Heart left ventricle (tissue), 13 donors: ENCODE results near the gene SHROOM3.

Source experiments
- POLR2A ChIP-seq, 2 donors: fragments of 450-650 bp; IDR thresholded peaks; one replicate each; pipeline ENCODE4 v1.6.1; 2017; ENCODE audit warnings: antibody characterized with exemption in 2 of 2, mild to moderate bottlenecking in 2 of 2, moderate library complexity in 2 of 2
- TF ChIP-seq, protein P1 (sequence below), 12 donors: fragments of 200-600 bp; sonication (generic) in 4 of 12; IDR thresholded peaks; one replicate each; pipeline versions ENCODE4 v1.5.0 to v1.8.0; 2018 to 2022; ENCODE audit warnings: antibody characterized with exemption in 12 of 12, mild to moderate bottlenecking in 5 of 12
- donor health status: ischemic (EF 13 %, LVEDD 7.1; RV severe dilation, severe dysfunction).
- donor health status: DM: no; HTN: yes; CAD: no.
- donor health status: DM: no; HTN: no; CAD: no.
- donor health status: ischemic (EF 25% LVEDD 6.9; RV normal size, moderate dysfunction).
- donor health status: ischemic (EF 25% LVEDD 5.7; RV mildly dilated, moderate dysfunction).
- donor health status: ischemic (EF 35%, LVEDD 5.7; RV mildly dilated, moderate dysfunction).
- donor health status: nonischemic (EF 11% LVEDD 7.7; RV severe dilation, severe dysfunction).
- donor health status: DM: yes; HTN: yes; CAD: no.
- donor health status: PGD.
- donor health status: ischemic (EF 29% LVEDD 5.4; RV normal size, mild dysfunction).
- donor health status: nonischemic (EF 23%, LVEDD 6.1; RV moderate dilation, normal function).

- TF ChIP-seq, protein P1, sequence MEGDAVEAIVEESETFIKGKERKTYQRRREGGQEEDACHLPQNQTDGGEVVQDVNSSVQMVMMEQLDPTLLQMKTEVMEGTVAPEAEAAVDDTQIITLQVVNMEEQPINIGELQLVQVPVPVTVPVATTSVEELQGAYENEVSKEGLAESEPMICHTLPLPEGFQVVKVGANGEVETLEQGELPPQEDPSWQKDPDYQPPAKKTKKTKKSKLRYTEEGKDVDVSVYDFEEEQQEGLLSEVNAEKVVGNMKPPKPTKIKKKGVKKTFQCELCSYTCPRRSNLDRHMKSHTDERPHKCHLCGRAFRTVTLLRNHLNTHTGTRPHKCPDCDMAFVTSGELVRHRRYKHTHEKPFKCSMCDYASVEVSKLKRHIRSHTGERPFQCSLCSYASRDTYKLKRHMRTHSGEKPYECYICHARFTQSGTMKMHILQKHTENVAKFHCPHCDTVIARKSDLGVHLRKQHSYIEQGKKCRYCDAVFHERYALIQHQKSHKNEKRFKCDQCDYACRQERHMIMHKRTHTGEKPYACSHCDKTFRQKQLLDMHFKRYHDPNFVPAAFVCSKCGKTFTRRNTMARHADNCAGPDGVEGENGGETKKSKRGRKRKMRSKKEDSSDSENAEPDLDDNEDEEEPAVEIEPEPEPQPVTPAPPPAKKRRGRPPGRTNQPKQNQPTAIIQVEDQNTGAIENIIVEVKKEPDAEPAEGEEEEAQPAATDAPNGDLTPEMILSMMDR (IDR thresholded peaks at IDR 0.05) = no peak
- no peak for TF ChIP-seq POLR2A (IDR thresholded peaks at IDR 0.05)
Observed at GRCh38 chr4:76802236-76803021, 367.4 kb downstream of the SHROOM3 start.
